ENCODE data around the gene SACM1L.

DNA sequence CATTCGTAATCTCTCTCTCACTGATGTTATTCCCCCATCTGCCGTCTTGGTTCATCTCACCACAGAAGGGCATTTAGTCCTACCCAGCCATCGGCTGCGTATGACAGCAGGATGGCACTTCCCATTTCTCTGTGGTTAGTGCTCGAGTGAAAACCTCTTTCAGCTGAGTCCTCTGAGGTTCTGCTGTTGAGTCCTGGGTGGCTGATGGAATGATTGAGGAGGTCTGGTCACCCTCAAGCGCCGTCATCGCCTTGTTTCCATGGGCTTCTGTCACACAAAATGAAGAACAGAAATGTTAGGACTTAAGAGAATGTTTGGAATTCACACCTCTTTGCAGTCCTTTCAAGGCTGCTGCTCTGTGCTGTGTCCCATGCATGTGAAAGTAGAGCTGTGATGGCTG is 9.4 kb upstream of the SACM1L start:
- TF ChIP-seq, protein P1, sequence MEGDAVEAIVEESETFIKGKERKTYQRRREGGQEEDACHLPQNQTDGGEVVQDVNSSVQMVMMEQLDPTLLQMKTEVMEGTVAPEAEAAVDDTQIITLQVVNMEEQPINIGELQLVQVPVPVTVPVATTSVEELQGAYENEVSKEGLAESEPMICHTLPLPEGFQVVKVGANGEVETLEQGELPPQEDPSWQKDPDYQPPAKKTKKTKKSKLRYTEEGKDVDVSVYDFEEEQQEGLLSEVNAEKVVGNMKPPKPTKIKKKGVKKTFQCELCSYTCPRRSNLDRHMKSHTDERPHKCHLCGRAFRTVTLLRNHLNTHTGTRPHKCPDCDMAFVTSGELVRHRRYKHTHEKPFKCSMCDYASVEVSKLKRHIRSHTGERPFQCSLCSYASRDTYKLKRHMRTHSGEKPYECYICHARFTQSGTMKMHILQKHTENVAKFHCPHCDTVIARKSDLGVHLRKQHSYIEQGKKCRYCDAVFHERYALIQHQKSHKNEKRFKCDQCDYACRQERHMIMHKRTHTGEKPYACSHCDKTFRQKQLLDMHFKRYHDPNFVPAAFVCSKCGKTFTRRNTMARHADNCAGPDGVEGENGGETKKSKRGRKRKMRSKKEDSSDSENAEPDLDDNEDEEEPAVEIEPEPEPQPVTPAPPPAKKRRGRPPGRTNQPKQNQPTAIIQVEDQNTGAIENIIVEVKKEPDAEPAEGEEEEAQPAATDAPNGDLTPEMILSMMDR (IDR thresholded peaks at IDR 0.05 in 4 of 5, conservative IDR thresholded peaks at IDR 0.05 in 1 of 5), result no peak
- TF ChIP-seq POLR2A (IDR thresholded peaks at IDR 0.05), result no peak
